BJ (cell line): Measurements from ENCODE around the gene RPL10. TPM values are rescaled to one million over a fixed set of nuclear protein-coding genes. Genes with fewer than 3 reads are reported as not detected.

Experiments used
- CTCF ChIA-PET: fragments of 350-600 bp; formaldehyde crosslinking; extraction: SDS; loops from one replicate; lab custom pipeline; 2021; ENCODE audit warnings: antibody characterized with exemption, inconsistent platforms; lab: Yijun Ruan, JAX
- POLR2A ChIA-PET: fragments of 300-600 bp; sonication (Branson Sonifier 250); formaldehyde crosslinking; extraction: SDS; loops from one replicate; lab custom pipeline; 2021; ENCODE audit warnings: antibody characterized with exemption; lab: Charles Lee
- DNase-seq: peaks from one replicate; pipeline ENCODE4 v3.0.0-alpha.2; 2011; ENCODE audit warnings: low read depth
- H3K27me3 ChIP-seq: 2 replicates; pipeline ENCODE4 v1.6.0; 2011; ENCODE audit warnings: low read length; ENCODE audit not compliant: control insufficient read depth, insufficient read depth
- H3K36me3 ChIP-seq: 2 replicates; pipeline ENCODE4 v1.5.1; 2011; ENCODE audit warnings: low read length; ENCODE audit not compliant: control insufficient read depth, insufficient read depth
- H3K4me3 ChIP-seq: 2 replicates; pipeline ENCODE4 v1.5.1; 2011; ENCODE audit warnings: low read depth, mild to moderate bottlenecking, control low read depth, low read length
- polyA plus RNA-seq: library from polyadenylated mRNA; depleted of rRNA; stranded (reverse); fragments of >200 nt; gene quantifications from 2 replicates; pipeline ENCODE4 v1.2.3, GENCODE V29; 2011
- TF ChIP-seq, protein P1 (sequence below): IDR thresholded peaks from 2 replicates; pipeline ENCODE4 v1.5.1; 2011; ENCODE audit warnings: low read depth, mild to moderate bottlenecking, control low read depth, inconsistent platforms, low read length, moderate library complexity; ENCODE audit not compliant: insufficient read depth

RPL10 gene
- polyA plus RNA-seq, 1 experiment: 7,037 TPM

DNA sequence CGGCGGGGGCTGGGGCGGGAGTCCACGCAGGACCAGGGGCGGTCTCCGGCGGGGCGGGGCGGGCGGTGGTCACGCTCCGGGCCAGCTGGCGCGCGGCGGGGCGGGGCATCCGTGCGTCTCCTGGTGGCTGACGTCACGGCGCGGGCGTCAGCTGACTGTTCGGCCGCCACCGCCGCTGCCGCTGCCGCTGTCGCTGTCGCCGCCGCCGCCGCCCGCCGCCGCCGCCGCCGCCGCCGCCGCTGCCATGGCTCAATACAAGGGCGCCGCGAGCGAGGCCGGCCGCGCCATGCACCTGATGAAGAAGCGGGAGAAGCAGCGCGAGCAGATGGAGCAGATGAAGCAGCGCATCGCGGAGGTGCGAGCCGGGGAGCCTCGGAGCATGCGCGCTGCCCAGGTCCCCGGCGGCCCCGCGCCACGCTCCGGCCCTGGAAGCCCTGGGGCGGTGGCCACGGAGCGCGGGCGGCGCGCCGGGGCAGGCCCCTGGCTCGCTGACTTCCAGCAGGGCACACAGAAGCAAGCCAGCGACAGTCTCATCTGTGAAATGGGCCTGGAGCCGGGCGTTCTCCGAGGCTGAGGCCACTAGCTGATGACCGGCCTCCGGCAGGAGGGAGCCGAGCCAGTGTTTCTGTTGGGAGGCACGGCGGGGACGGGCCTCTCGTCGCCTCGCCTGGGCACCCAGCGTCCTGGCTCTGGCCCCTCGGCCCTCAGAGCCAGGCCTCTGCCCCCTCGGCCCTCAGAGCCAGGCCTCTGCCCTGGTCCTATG lies 46.0 kb downstream of the RPL10 start, which contains the start of gene FAM50A:
FAM50A (plus strand) TSS at position 150 of the 763 bp plus-strand sequence; CDS start at position 245, 95 bp downstream.
- CTCF ChIA-PET: interaction anchor here (1.7 kb wide), 1 partner anchor 46 kb away, joined by 3 read pairs; the partner anchor contains the start of gene SLC10A3

DNA sequence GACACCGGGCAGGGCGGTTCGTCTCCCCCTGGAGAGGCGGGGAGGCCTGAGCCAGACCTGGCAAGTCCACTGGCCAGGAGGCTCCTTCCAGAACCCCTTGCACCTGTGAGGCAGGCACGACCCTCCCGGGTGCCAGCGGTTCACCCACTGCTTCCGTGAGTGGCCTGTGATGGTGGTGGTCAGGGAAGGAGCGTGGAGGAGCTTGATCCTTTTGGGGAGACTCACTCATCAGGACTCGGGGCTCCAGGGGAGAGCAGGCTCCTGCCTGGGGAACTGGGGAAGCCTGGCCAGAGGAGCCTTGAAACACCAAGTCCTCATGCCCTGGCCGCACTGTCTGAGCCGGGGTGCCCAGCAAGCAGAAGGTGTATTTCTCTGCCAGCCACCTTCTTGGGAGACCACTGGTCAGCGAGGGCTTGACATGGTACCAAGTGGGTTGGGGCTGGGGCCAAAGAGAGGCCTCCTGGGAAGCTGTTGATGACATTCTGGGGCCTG lies 46.6 kb downstream of the RPL10 start:
- Histone ChIP-seq H3K36me3 (peaks cover 18% of the 10 kb centered on the region), H3K27me3 (no peaks in the 10 kb centered on the region), H3K4me3 (peak overlapping the region; percentile 63)
- TF ChIP-seq, protein P1, sequence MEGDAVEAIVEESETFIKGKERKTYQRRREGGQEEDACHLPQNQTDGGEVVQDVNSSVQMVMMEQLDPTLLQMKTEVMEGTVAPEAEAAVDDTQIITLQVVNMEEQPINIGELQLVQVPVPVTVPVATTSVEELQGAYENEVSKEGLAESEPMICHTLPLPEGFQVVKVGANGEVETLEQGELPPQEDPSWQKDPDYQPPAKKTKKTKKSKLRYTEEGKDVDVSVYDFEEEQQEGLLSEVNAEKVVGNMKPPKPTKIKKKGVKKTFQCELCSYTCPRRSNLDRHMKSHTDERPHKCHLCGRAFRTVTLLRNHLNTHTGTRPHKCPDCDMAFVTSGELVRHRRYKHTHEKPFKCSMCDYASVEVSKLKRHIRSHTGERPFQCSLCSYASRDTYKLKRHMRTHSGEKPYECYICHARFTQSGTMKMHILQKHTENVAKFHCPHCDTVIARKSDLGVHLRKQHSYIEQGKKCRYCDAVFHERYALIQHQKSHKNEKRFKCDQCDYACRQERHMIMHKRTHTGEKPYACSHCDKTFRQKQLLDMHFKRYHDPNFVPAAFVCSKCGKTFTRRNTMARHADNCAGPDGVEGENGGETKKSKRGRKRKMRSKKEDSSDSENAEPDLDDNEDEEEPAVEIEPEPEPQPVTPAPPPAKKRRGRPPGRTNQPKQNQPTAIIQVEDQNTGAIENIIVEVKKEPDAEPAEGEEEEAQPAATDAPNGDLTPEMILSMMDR: no peak
- DNase-seq: no peak
- CTCF ChIA-PET: interaction anchor here (1.7 kb wide), 1 partner anchor 45 kb away, joined by 3 read pairs; the partner anchor contains the start of gene SLC10A3
- POLR2A ChIA-PET: interaction anchor here (0.6 kb wide), 1 partner anchor 33 kb away, joined by 3 read pairs; no protein-coding TSS in a partner anchor

More for the DNA sequence above, 46.0 kb downstream of the RPL10 start, which contains the start of gene FAM50A:
- Histone ChIP-seq H3K36me3 (peaks cover 19% of the 10 kb centered on the region), H3K27me3 (no peaks in the 10 kb centered on the region), H3K4me3 (peak within 1 kb of the TSS; percentile 63)
- TF ChIP-seq, protein P1: no peak
- no peak for DNase-seq
- POLR2A ChIA-PET: interaction anchor here (0.6 kb wide), 1 partner anchor 32 kb away, joined by 3 read pairs; no protein-coding TSS in a partner anchor

DNA sequence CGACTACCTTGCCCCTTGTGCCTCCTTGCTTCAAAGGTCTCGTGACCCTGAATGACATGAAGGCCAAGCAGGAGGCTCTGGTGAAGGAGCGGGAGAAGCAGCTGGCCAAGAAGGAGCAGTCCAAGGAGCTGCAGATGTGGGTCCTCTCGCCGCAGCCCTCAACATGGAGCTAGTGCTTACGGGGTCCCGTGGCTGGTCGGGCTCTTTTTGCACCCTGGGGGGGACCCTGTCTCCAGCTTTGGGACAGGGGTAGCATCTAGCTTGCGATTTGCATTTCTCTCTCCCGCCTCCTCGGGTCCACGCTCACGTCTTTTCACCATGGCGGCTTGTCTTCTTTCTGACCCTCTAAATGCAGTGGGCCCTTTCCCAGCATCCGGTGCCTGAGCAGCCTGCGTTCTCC lies 47.6 kb downstream of the RPL10 start:
- H3K36me3 ChIP-seq: peaks cover 23% of the 10 kb centered on the region
- CTCF ChIA-PET: interaction anchor here (1.7 kb wide), 1 partner anchor 44 kb away, joined by 3 read pairs; the partner anchor contains the start of gene SLC10A3
- H3K4me3 ChIP-seq: no peak overlapping the region
- DNase-seq: no peak
- TF ChIP-seq, protein P1: no peak
- POLR2A ChIA-PET: no interaction called here
- no peaks in the 10 kb centered on the region for H3K27me3 ChIP-seq

DNA sequence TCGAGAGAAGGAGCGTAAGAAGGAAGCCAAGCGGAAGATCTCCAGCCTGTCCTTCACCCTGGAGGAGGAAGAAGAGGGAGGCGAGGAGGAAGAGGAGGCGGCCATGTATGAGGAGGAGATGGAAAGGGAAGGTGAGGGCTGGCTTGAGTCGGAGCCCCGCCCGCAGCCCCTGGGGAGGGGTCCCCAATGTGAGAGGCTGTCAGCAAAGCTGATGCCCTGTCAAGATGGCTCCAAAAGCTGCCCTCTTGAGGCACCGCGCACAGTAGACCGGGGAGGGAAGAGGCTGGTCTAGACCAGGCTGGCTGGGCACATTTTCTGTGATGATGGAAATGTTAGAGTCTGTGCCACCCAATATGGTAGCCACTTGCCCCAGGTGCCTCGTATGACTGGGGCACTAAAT lies 48.3 kb downstream of the RPL10 start:
- no peaks in the 10 kb centered on the region for H3K27me3 ChIP-seq
- ChIA-PET CTCF (no interaction called here), POLR2A (no interaction called here)

DNA sequence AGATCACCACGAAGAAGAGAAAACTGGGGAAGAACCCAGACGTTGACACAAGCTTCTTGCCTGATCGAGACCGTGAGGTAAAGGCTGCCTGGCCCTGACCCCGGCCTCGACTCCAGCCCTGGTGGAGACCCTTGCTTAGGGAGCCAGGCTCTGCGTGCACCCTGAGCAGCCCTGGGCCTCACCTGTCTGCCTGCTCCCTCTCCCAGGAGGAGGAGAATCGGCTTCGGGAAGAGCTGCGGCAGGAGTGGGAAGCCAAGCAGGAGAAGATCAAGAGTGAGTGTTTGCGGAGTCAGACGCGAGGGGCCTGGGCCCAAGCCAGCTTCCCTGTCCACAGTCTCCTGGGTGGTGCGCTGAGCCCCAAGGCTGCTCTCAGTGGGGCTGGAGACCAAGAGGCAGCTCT lies 50.3 kb downstream of the RPL10 start:
- DNase-seq: no peak
- TF ChIP-seq, protein P1: no peak
- Histone ChIP-seq H3K27me3 (no peaks in the 10 kb centered on the region), H3K36me3 (peaks cover 16% of the 10 kb centered on the region), H3K4me3 (no peak overlapping the region)
- POLR2A ChIA-PET: no interaction called here
- CTCF ChIA-PET: no interaction called here

More for the DNA sequence above, 48.3 kb downstream of the RPL10 start:
- peaks cover 23% of the 10 kb centered on the region for H3K36me3 ChIP-seq
- DNase-seq: no peak
- TF ChIP-seq, protein P1: no peak
- no peak overlapping the region for H3K4me3 ChIP-seq
